GM12891 (cell line): Measurements from ENCODE around the gene CSPG5.

Source experiments
- DNase-seq: peaks from one replicate; pipeline ENCODE4 v3.0.0; 2011; ENCODE audit warnings: low spot score; ENCODE audit not compliant: insufficient read length
- FAIRE-seq: peaks from 2 replicates; lab custom pipeline; 2011; peaks lifted over from hg19 to GRCh38; lab: Jason Lieb, UNC
- PAX5 ChIP-seq: IDR thresholded peaks from 2 replicates; pipeline ENCODE4 v1.6.1; 2011; ENCODE audit warnings: low read length, moderate library complexity, mild to moderate bottlenecking; ENCODE audit not compliant: insufficient read depth, severe bottlenecking
- POLR2A ChIP-seq: IDR thresholded peaks from 2 replicates; pipeline ENCODE4 v1.6.1; 2011; ENCODE audit warnings: low read depth, low read length, control low read depth
- POLR2AphosphoS5 ChIP-seq: IDR thresholded peaks from 2 replicates; pipeline ENCODE4 v1.6.1; 2011; ENCODE audit warnings: low read depth, low read length, control low read depth
- POU2F2 ChIP-seq: IDR thresholded peaks from 2 replicates; pipeline ENCODE4 v1.6.1; 2011; ENCODE audit warnings: low read depth, mild to moderate bottlenecking, control low read depth, low read length, moderate library complexity
- SPI1 ChIP-seq: IDR thresholded peaks from 2 replicates; pipeline ENCODE4 v1.6.1; 2011; ENCODE audit warnings: low read depth, low read length, control low read depth
- TAF1 ChIP-seq: IDR thresholded peaks from 2 replicates; pipeline ENCODE4 v1.6.1; 2011; ENCODE audit warnings: low read depth, low read length, control low read depth

The CSPG5 gene

GRCh38 chr3:47542471-47543173 is 36.0 kb downstream of the CSPG5 start:
- DNase-seq: no peak
- no peak for FAIRE-seq
- TF ChIP-seq SPI1: no peak
- no peak for TF ChIP-seq PAX5
- no peak for TF ChIP-seq POU2F2
- TF ChIP-seq TAF1: no peak
- TF ChIP-seq POLR2AphosphoS5: no peak
- TF ChIP-seq POLR2A: no peak

- FAIRE-seq: no peak
- TF ChIP-seq POLR2A (no peak), PAX5 (no peak), SPI1 (no peak), POLR2AphosphoS5 (no peak), POU2F2 (no peak), TAF1 (no peak)
- no peak for DNase-seq
Measured at GRCh38 chr3:47541583-47542108, 37.0 kb downstream of the CSPG5 start.

GRCh38 chr3:47540281-47540680 is 38.4 kb downstream of the CSPG5 start:
- no peak for DNase-seq
- no peak for TF ChIP-seq TAF1
- FAIRE-seq: no peak

GRCh38 chr3:47536967-47537366 is 41.7 kb downstream of the CSPG5 start:
- TF ChIP-seq TAF1 (no peak), POU2F2 (no peak), POLR2A (no peak), POLR2AphosphoS5 (no peak), PAX5 (no peak), SPI1 (no peak)
- FAIRE-seq (no peak), DNase-seq (no peak)

- TF ChIP-seq TAF1 (no peak), POU2F2 (no peak), SPI1 (no peak), POLR2AphosphoS5 (no peak), PAX5 (no peak), POLR2A (no peak)
- FAIRE-seq (no peak), DNase-seq (no peak)
Measured at GRCh38 chr3:47536221-47536891, 42.3 kb downstream of the CSPG5 start.

- no peak for DNase-seq
- peak; percentile 26 for FAIRE-seq
- no peak for TF ChIP-seq POLR2AphosphoS5
- TF ChIP-seq TAF1: no peak
- no peak for TF ChIP-seq SPI1
- no peak for TF ChIP-seq POU2F2
- no peak for TF ChIP-seq POLR2A
- no peak for TF ChIP-seq PAX5
Measured at GRCh38 chr3:47533996-47534454, 44.6 kb downstream of the CSPG5 start.

- DNase-seq (no peak), FAIRE-seq (no peak)
- no peak for TF ChIP-seq SPI1
Measured at GRCh38 chr3:47533481-47533880, 45.2 kb downstream of the CSPG5 start.

GRCh38 chr3:47527952-47528725 is 50.5 kb downstream of the CSPG5 start:
- FAIRE-seq: no peak
- DNase-seq: no peak
- TF ChIP-seq SPI1 (no peak), PAX5 (no peak), POLR2AphosphoS5 (no peak), TAF1 (no peak)

- FAIRE-seq (no peak), DNase-seq (no peak)
- TF ChIP-seq POLR2A (no peak), PAX5 (no peak), POU2F2 (no peak), POLR2AphosphoS5 (no peak), TAF1 (no peak), SPI1 (no peak)
Measured at GRCh38 chr3:47525617-47526016, 53.0 kb downstream of the CSPG5 start.

- FAIRE-seq (no peak), DNase-seq (no peak)
- TF ChIP-seq TAF1 (no peak), PAX5 (no peak), POLR2AphosphoS5 (no peak), SPI1 (no peak), POU2F2 (no peak), POLR2A (no peak)
Measured at GRCh38 chr3:47523310-47524073, 55.2 kb downstream of the CSPG5 start.
